Measurements from ENCODE around the gene TSPAN14.

DNA sequence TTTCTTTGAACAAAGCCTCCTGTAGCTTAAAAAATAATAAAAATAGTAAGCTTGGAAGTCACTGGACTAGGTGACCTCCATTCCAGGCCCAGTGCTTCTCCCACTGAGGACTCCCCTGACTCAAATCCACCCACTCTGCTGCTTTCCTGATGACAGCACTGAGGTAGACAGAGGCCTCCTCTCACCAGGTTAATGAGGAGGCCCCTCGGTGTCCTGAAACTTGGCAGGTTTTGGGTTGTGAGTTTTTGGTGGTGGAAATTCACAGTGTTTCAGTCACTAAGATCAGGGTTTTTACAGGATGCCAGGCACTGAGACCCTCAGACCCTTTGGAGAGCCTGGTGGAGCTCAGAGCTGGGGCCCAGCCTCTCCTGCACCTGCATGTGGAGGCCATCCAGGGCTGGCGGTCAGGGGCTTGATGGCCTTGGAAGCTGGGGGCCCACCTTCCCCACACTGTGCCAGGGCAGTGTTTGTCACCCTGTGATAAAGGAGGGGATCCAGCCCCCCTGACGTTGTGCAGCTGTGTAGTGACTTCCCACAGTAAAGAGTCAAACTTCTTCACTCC lies 19.1 kb downstream of the TSPAN14 start:
- TF ChIP-seq, protein P1, sequence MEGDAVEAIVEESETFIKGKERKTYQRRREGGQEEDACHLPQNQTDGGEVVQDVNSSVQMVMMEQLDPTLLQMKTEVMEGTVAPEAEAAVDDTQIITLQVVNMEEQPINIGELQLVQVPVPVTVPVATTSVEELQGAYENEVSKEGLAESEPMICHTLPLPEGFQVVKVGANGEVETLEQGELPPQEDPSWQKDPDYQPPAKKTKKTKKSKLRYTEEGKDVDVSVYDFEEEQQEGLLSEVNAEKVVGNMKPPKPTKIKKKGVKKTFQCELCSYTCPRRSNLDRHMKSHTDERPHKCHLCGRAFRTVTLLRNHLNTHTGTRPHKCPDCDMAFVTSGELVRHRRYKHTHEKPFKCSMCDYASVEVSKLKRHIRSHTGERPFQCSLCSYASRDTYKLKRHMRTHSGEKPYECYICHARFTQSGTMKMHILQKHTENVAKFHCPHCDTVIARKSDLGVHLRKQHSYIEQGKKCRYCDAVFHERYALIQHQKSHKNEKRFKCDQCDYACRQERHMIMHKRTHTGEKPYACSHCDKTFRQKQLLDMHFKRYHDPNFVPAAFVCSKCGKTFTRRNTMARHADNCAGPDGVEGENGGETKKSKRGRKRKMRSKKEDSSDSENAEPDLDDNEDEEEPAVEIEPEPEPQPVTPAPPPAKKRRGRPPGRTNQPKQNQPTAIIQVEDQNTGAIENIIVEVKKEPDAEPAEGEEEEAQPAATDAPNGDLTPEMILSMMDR (conservative IDR thresholded peaks at IDR 0.05; ENCODE audit: low read depth, low read length) = no peak
- TF ChIP-seq EZH2 (IDR thresholded peaks at IDR 0.05; ENCODE audit: low read length, unreplicated experiment) = no peak

All from PC-3 (cell line).